OCI-LY1 (cell line): ENCODE data around the gene SEMA6D.

Source experiments
- H2AFZ ChIP-seq: fragments of 200-600 bp; sonication (generic), shearing (Covaris generic); 2 replicates; pipeline ENCODE4 v1.6.0; 2014; ENCODE audit warnings: antibody characterized with exemption, mild to moderate bottlenecking, low read length
- H3F3A ChIP-seq: fragments of 200-600 bp; sonication (generic), shearing (Covaris generic); 2 replicates; pipeline ENCODE4 v1.6.0; 2014; ENCODE audit warnings: mild to moderate bottlenecking, antibody characterized with exemption, low read length, moderate library complexity; ENCODE audit not compliant: insufficient read depth
- H3K27ac ChIP-seq: fragments of 200-600 bp; sonication (generic); 2 replicates; pipeline ENCODE4 v1.5.1; 2014; ENCODE audit warnings: low read length, mixed run types, mild to moderate bottlenecking, low read depth; ENCODE audit not compliant: poor library complexity, severe bottlenecking
- H3K27me3 ChIP-seq: fragments of 200-600 bp; sonication (generic); 2 replicates; pipeline ENCODE4 v1.6.0; 2014; ENCODE audit warnings: antibody characterized with exemption, mild to moderate bottlenecking, low read length, moderate library complexity; ENCODE audit not compliant: insufficient read depth
- H3K36me3 ChIP-seq: fragments of 200-600 bp; sonication (generic); 2 replicates; pipeline ENCODE4 v1.6.1; 2014; ENCODE audit warnings: mild to moderate bottlenecking, antibody characterized with exemption, low read length, moderate library complexity, mixed read lengths; ENCODE audit not compliant: insufficient read depth
- H3K4me1 ChIP-seq: fragments of 200-600 bp; sonication (generic); 2 replicates; pipeline ENCODE4 v1.5.1; 2014; ENCODE audit warnings: mild to moderate bottlenecking, low read length, moderate library complexity; ENCODE audit not compliant: insufficient read depth, severe bottlenecking
- H3K4me2 ChIP-seq: fragments of 200-600 bp; sonication (generic), shearing (Covaris generic); 2 replicates; pipeline ENCODE4 v1.6.1; 2014; ENCODE audit warnings: low read length
- H3K4me3 ChIP-seq: fragments of 200-600 bp; sonication (generic); 2 replicates; pipeline ENCODE4 v1.5.1; 2014; ENCODE audit warnings: low read length, low read depth, mild to moderate bottlenecking, mixed read lengths; ENCODE audit not compliant: poor library complexity, severe bottlenecking
- H3K79me2 ChIP-seq: fragments of 200-600 bp; shearing (Covaris generic); 2 replicates; pipeline ENCODE4 v1.6.1; 2016; ENCODE audit warnings: mixed run types, low read length, mixed read lengths; ENCODE audit not compliant: insufficient read depth
- H3K9ac ChIP-seq: fragments of 200-600 bp; sonication (generic), shearing (Covaris generic); 2 replicates; pipeline ENCODE4 v1.6.1; 2014; ENCODE audit warnings: mild to moderate bottlenecking, low read length, mixed read lengths
- H3K9me2 ChIP-seq: fragments of 200-600 bp; sonication (generic), shearing (Covaris generic); 2 replicates; pipeline ENCODE4 v1.6.1; 2014; ENCODE audit warnings: low read depth, mild to moderate bottlenecking, low read length, mixed read lengths
- H3K9me3 ChIP-seq: fragments of 200-600 bp; shearing (Covaris generic); 2 replicates; pipeline ENCODE4 v1.6.1; 2014; ENCODE audit warnings: low read length, mixed read lengths
- H4K20me1 ChIP-seq: fragments of 200-600 bp; sonication (generic), shearing (Covaris generic); 2 replicates; pipeline ENCODE4 v1.6.0; 2016; ENCODE audit warnings: mild to moderate bottlenecking, low read length; ENCODE audit not compliant: insufficient read depth
- CTCF ChIP-seq: fragments of 200-600 bp; sonication (generic), shearing (Covaris generic); IDR thresholded peaks from 2 replicates; pipeline ENCODE4 v1.5.1; 2017; ENCODE audit warnings: mild to moderate bottlenecking, antibody characterized with exemption, low read length, moderate library complexity, mixed read lengths
- EZH2 ChIP-seq: fragments of 200-600 bp; sonication (generic), shearing (Covaris generic); IDR thresholded peaks from 2 replicates; pipeline ENCODE4 v1.8.0; 2017; ENCODE audit warnings: borderline replicate concordance, mixed run types, mild to moderate bottlenecking, antibody characterized with exemption, low read length, moderate library complexity, mixed read lengths

Gene SEMA6D

GRCh38 chr15:47804733-47805132 lies 87.4 kb downstream of the SEMA6D start:
- Histone ChIP-seq H2AFZ (no peak overlapping the region), H3K36me3 (no peaks in the 10 kb centered on the region), H3K9me2 (no peaks in the 10 kb centered on the region), H3K9me3 (no peaks in the 10 kb centered on the region), H3K4me2 (no peak overlapping the region), H3K4me1 (no peaks in the 10 kb centered on the region), H3K79me2 (no peaks in the 10 kb centered on the region), H4K20me1 (no peaks in the 10 kb centered on the region), H3K27me3 (no peaks in the 10 kb centered on the region), H3F3A (no peaks in the 10 kb centered on the region), H3K4me3 (no peak overlapping the region), H3K27ac (no peak overlapping the region), H3K9ac (no peak overlapping the region)
- TF ChIP-seq CTCF = no peak
- TF ChIP-seq EZH2 = no peak

- Histone ChIP-seq H3K4me1 (no peaks in the 10 kb centered on the region), H3K79me2 (no peaks in the 10 kb centered on the region), H3K4me2 (no peak overlapping the region), H3K9ac (no peak overlapping the region), H3K4me3 (no peak overlapping the region), H4K20me1 (no peaks in the 10 kb centered on the region), H3K27me3 (no peaks in the 10 kb centered on the region), H2AFZ (no peak overlapping the region), H3F3A (no peaks in the 10 kb centered on the region), H3K36me3 (no peaks in the 10 kb centered on the region), H3K9me2 (no peaks in the 10 kb centered on the region), H3K27ac (no peak overlapping the region), H3K9me3 (no peaks in the 10 kb centered on the region)
- TF ChIP-seq CTCF = no peak
- no peak for TF ChIP-seq EZH2
Measured at GRCh38 chr15:47806008-47806407, 88.7 kb downstream of the SEMA6D start.

- Histone ChIP-seq H3K79me2 (no peaks in the 10 kb centered on the region), H2AFZ (no peak overlapping the region), H3K9me2 (no peaks in the 10 kb centered on the region), H3K4me3 (no peak overlapping the region), H4K20me1 (no peaks in the 10 kb centered on the region), H3K9ac (no peak overlapping the region), H3K27ac (no peak overlapping the region), H3K9me3 (no peaks in the 10 kb centered on the region), H3K27me3 (no peaks in the 10 kb centered on the region), H3K36me3 (no peaks in the 10 kb centered on the region), H3K4me1 (no peaks in the 10 kb centered on the region), H3F3A (no peaks in the 10 kb centered on the region), H3K4me2 (no peak overlapping the region)
- no peak for TF ChIP-seq EZH2
- no peak for TF ChIP-seq CTCF
Measured at GRCh38 chr15:47811172-47811571, 93.9 kb downstream of the SEMA6D start.
